GM12878 (cell line): Measurements from ENCODE around the gene ELOA. TPM values are rescaled to one million over a fixed set of nuclear protein-coding genes. Genes with fewer than 3 reads are reported as not detected.

Experiments
- ATAC-seq: fragments of 200-7000 bp; cut with Tn5 transposase; 3 replicates; pipeline ENCODE4 v1.9.1; 2020; ENCODE audit warnings: mild to moderate bottlenecking, moderate library complexity
- BruUV-seq: library from RNA; stranded (reverse); fragments of 400-500 nt; replicated peaks from 2 replicates; lab custom pipeline; 2021; lab: Mats Ljungman, UMichigan
- CTCF ChIA-PET: fragments of 300-600 bp; sonication (Branson Sonifier 250); formaldehyde crosslinking; extraction: SDS; loops from one replicate; lab custom pipeline; 2021; ENCODE audit warnings: inconsistent platforms; lab: Yijun Ruan, JAX
- POLR2A ChIA-PET: fragments of 350-600 bp; formaldehyde crosslinking; extraction: SDS; loops from one replicate; lab custom pipeline; 2021; ENCODE audit warnings: inconsistent platforms; lab: Charles Lee
- RAD21 ChIA-PET: fragments of 300-600 bp; sonication (Branson Sonifier 250); formaldehyde crosslinking; loops from one replicate; lab custom pipeline; 2023; ENCODE audit warnings: antibody characterized with exemption; ENCODE audit not compliant: unreplicated experiment; lab: Charles Lee
- SMC1A ChIA-PET: fragments of 300-600 bp; sonication (Branson Sonifier 250); formaldehyde crosslinking; loops from one replicate; lab custom pipeline; 2023; ENCODE audit not compliant: unreplicated experiment, uncharacterized antibody; lab: Charles Lee
- DNase-seq: peaks from one replicate; pipeline ENCODE4 v3.0.0-alpha.2; 2011; ENCODE audit warnings: low read depth, low spot score
- FAIRE-seq: peaks from 3 replicates; lab custom pipeline; 2011; peaks lifted over from hg19 to GRCh38; lab: Jason Lieb, UNC
- H2AFZ ChIP-seq: 2 replicates; pipeline ENCODE4 v1.6.0; 2011; ENCODE audit warnings: low read depth, low read length, control low read depth; ENCODE audit not compliant: control insufficient read depth
- H3K27ac ChIP-seq: 2 replicates; pipeline ENCODE4 v1.5.1; 2011; ENCODE audit warnings: control low read depth; ENCODE audit not compliant: control insufficient read depth, insufficient read depth
- H3K27me3 ChIP-seq, 2 experiments: replicated peaks in 1 of 2; 2 replicates each; pipeline versions ENCODE4 v1.6.0 to v1.6.1; 2011; ENCODE audit warnings: low read length in 1 of 2; ENCODE audit not compliant: control insufficient read depth in 2 of 2, insufficient read depth in 2 of 2
- H3K36me3 ChIP-seq, 2 experiments: 2 replicates each; pipeline ENCODE4 v1.5.1; 2011; ENCODE audit warnings: low read length in 1 of 2; ENCODE audit not compliant: control insufficient read depth in 2 of 2, insufficient read depth in 2 of 2
- H3K4me1 ChIP-seq: 2 replicates; pipeline ENCODE4 v1.6.1; 2011; ENCODE audit warnings: mild to moderate bottlenecking, low read length, moderate library complexity, mixed read lengths; ENCODE audit not compliant: control insufficient read depth, insufficient read depth
- H3K4me2 ChIP-seq: 2 replicates; pipeline ENCODE4 v1.6.0; 2011; ENCODE audit warnings: control low read depth; ENCODE audit not compliant: control insufficient read depth, insufficient read depth
- H3K4me3 ChIP-seq: fragments of 200-600 bp; sonication (generic); 2 replicates; pipeline ENCODE4 v1.5.1; 2016
- H3K79me2 ChIP-seq: 2 replicates; pipeline ENCODE4 v1.6.0; 2011; ENCODE audit warnings: low read length; ENCODE audit not compliant: control insufficient read depth, insufficient read depth
- H3K9ac ChIP-seq: 2 replicates; pipeline ENCODE4 v1.8.0; 2011; ENCODE audit warnings: low read length, control low read depth, mixed read lengths; ENCODE audit not compliant: control insufficient read depth, insufficient read depth
- H3K9me3 ChIP-seq: replicated peaks from 3 replicates; pipeline ENCODE4 v1.5.1; 2011; ENCODE audit warnings: mild to moderate bottlenecking, low read length; ENCODE audit not compliant: control insufficient read depth, insufficient read depth
- H4K20me1 ChIP-seq: 2 replicates; pipeline ENCODE4 v1.6.0; 2011; ENCODE audit not compliant: control insufficient read depth, insufficient read depth
- CBX5 ChIP-seq: sonication (generic); IDR thresholded peaks from 2 replicates; pipeline ENCODE4 v1.6.1; 2016; ENCODE audit warnings: low read depth, moderate library complexity, mild to moderate bottlenecking, inconsistent platforms
- CHD4 ChIP-seq: fragments of 200-600 bp; sonication (generic); IDR thresholded peaks from 2 replicates; pipeline ENCODE4 v1.6.1; 2016; ENCODE audit warnings: mild to moderate bottlenecking
- E2F8 ChIP-seq: fragments of 450-650 bp; IDR thresholded peaks from 2 replicates; pipeline ENCODE4 v1.6.1; 2018; ENCODE audit warnings: mild to moderate bottlenecking, low read depth, moderate library complexity; ENCODE audit not compliant: partially characterized antibody
- EP300 ChIP-seq, 2 experiments: fragments of 150-350 bp in 1 of 2; IDR thresholded peaks; 2 replicates each; pipeline ENCODE4 v1.6.1; 2011 to 2012; ENCODE audit warnings: low read depth in 2 of 2, low read length in 2 of 2, borderline replicate concordance in 1 of 2, improper control_type of control experiment in 1 of 2, inconsistent platforms in 1 of 2; ENCODE audit not compliant: control insufficient read depth in 1 of 2
- KDM1A ChIP-seq: fragments of 200-600 bp; sonication (generic); IDR thresholded peaks from 2 replicates; pipeline ENCODE4 v1.6.1; 2016; ENCODE audit warnings: borderline replicate concordance
- PAX8 ChIP-seq: fragments of 450-650 bp; IDR thresholded peaks from 2 replicates; pipeline ENCODE4 v1.6.1; 2017; ENCODE audit warnings: mild to moderate bottlenecking, moderate library complexity
- POLR2AphosphoS5 ChIP-seq: IDR thresholded peaks from 2 replicates; pipeline ENCODE4 v1.6.1; 2011; ENCODE audit warnings: mild to moderate bottlenecking, low read length, inconsistent platforms
- USF2 ChIP-seq: IDR thresholded peaks from 2 replicates; pipeline ENCODE4 v1.6.1; 2011; ENCODE audit warnings: low read depth, low read length, improper control_type of control experiment, borderline replicate concordance
- ZSCAN29 ChIP-seq: fragments of 450-650 bp; IDR thresholded peaks from 2 replicates; pipeline ENCODE4 v1.6.1; 2017; ENCODE audit warnings: mild to moderate bottlenecking, moderate library complexity
- whole genome bisulfite sequencing: methylation state at CpG from one replicate; pipeline ENCODE4 v1.1.6; 2016; ENCODE audit warnings: low lambda C conversion rate; ENCODE audit not compliant: insufficient replicate concordance, insufficient coverage; ENCODE audit errors: missing lambda C conversion rate; 5-methylcytosine and 5-hydroxymethylcytosine counted together
- in situ Hi-C: fragments of 300-500 bp; cut with MboI; formaldehyde crosslinking; loops from 9 replicates; pipeline ENCODE4 v1.14.3; 2018; ENCODE audit warnings: mixed read lengths
- intact Hi-C: fragments of 100-400 bp; cut with micrococcal nuclease; formaldehyde crosslinking; loops from one replicate; pipeline ENCODE4 v1.14.2; 2022; ENCODE audit not compliant: unreplicated experiment
- polyA plus RNA-seq, 11 experiments: library from polyadenylated mRNA; depleted of rRNA in 4 of 11; unstranded in 6 of 11; stranded (reverse) in 5 of 11; fragments of >200 nt; fragmentation: Nextera tagmentation in 4 of 11; fragmentation: Illumina TruSeq in 1 of 11; extraction: Ambion mirVana in 4 of 11; extraction: Trizol in 1 of 11; gene quantifications; 1 replicate in 1 of 11; 2 replicates in 10 of 11; pipeline versions ENCODE4 v1.2.1 to v1.2.3, GENCODE V29; 2011 to 2016; ENCODE audit warnings: inconsistent platforms in 2 of 11, missing spikeins in 2 of 11, low read depth in 1 of 11
- total RNA-seq, 4 experiments: library from RNA; depleted of rRNA in 3 of 4; stranded (reverse); fragments of >200 nt in 3 of 4; fragmentation: Illumina TruSeq in 1 of 4; extraction: Trizol in 1 of 4; gene quantifications; 2 replicates each; pipeline versions ENCODE4 v1.2.1 to v1.2.3, GENCODE V29; 2013 to 2021

The ELOA gene
- total and polyA plus RNA-seq, 10 of the 15 experiments (the other 5 are each of a cell fraction or from before 2014, with no cell fraction given), result 20.1 to 63.6 (median 39.8) TPM

- ATAC-seq (no peak), DNase-seq (no peak), FAIRE-seq (no peak)
- Histone ChIP-seq H3K9ac (no peak overlapping the region), H3K79me2 (peaks cover 18% of the 10 kb centered on the region), H3K27ac (no peak overlapping the region), H3K4me3 (no peak overlapping the region), H3K4me2 (no peak overlapping the region), H3K4me1 (0 out of 2 replicates have a peak, but pooled peaks cover 5% of the 10 kb centered on the region), H4K20me1 (no peaks in the 10 kb centered on the region), H2AFZ (no peak overlapping the region), H3K9me3 (no peaks in the 10 kb centered on the region), H3K36me3 (peaks cover 9 to 18% of the 10 kb centered on the region in 2 experiments; a peak in 3 of 4 replicates), H3K27me3 (no peaks in the 10 kb centered on the region)
- intact Hi-C loops (no loop called here), in situ Hi-C loops (loop anchor here (25.0 kb wide), 1 partner anchor 1450 kb away; the partner anchor contains the start of genes RSRP1 and SYF2)
- WGBS, result 100% methylated on average over 3 of the region's 3 CpGs
- TF ChIP-seq PAX8, result no peak
- no peak for TF ChIP-seq USF2
- no peak for TF ChIP-seq POLR2AphosphoS5
- TF ChIP-seq CBX5, result no peak
- no peak for TF ChIP-seq KDM1A
- TF ChIP-seq CHD4, result no peak
- no peak for TF ChIP-seq EP300 (IDR thresholded peaks at IDR 0.05; ENCODE audit: borderline replicate concordance in 1 of 2, control insufficient read depth in 1 of 2, low read depth in 2 of 2, low read length in 2 of 2)
- TF ChIP-seq ZSCAN29, result no peak
- no peak for TF ChIP-seq E2F8
- TSS peak; percentile 36 for BruUV-seq
- CTCF ChIA-PET, result interaction anchor here (0.9 to 1.6 kb wide), 7 partner anchors 8 to 129 kb away, joined by 3 to 5 read pairs (median 4); partner anchors contain the start of gene PITHD1
- SMC1A ChIA-PET, result interaction anchor here (0.7 to 1.2 kb wide), 5 partner anchors 8 to 129 kb away, joined by 3 to 4 read pairs (median 3); partner anchors contain the start of gene PITHD1
- POLR2A ChIA-PET, result no interaction called here
- RAD21 ChIA-PET, result interaction anchor here (1.1 kb wide), 1 partner anchor 129 kb away, joined by 3 read pairs; no protein-coding TSS in a partner anchor
These were observed 44.4 kb downstream of the ELOA start for GRCh38 chr1:23787701-23788100.
